ENCODE measurements around the gene RFX3.

GRCh38 chr9:3473405-3473804 is 52.4 kb downstream of the RFX3 start:
- TF ChIP-seq REST (tag by site-specific recombination; IDR thresholded peaks at IDR 0.05) (no peak), CTCF (tag by site-specific recombination; IDR thresholded peaks at IDR 0.05) (no peak), ZNF549 (tag by site-specific recombination; IDR thresholded peaks at IDR 0.05) (no peak), ATF2 (tag by site-specific recombination; IDR thresholded peaks at IDR 0.05; ENCODE audit: low read depth) (no peak), ZNF677 (tag by site-specific recombination; IDR thresholded peaks at IDR 0.05) (no peak), ZNF654 (tag by site-specific recombination; IDR thresholded peaks at IDR 0.05; ENCODE audit: low read depth) (no peak)
